Measurements from ENCODE around the gene PFKP.

DNA sequence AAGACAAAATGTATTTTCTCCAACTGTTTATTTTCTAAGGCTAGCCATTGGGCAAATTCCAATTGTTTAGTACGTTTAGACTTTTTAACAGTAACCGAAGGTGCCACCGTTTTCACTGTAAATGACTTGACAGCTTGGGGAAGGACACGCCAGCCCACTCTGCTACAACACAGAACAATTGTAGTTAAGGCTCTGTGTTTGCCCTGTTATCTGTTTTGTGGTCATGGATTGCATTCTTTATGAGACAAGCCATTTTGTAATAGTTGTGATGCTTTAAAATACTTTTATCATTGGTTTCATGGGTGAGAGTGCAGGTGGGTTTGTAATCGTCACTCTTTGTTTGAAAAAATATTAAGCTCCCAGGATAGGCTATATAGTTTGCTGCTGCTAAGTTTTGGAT lies 111.8 kb downstream of the PFKP start:
- TF ChIP-seq, protein P1, sequence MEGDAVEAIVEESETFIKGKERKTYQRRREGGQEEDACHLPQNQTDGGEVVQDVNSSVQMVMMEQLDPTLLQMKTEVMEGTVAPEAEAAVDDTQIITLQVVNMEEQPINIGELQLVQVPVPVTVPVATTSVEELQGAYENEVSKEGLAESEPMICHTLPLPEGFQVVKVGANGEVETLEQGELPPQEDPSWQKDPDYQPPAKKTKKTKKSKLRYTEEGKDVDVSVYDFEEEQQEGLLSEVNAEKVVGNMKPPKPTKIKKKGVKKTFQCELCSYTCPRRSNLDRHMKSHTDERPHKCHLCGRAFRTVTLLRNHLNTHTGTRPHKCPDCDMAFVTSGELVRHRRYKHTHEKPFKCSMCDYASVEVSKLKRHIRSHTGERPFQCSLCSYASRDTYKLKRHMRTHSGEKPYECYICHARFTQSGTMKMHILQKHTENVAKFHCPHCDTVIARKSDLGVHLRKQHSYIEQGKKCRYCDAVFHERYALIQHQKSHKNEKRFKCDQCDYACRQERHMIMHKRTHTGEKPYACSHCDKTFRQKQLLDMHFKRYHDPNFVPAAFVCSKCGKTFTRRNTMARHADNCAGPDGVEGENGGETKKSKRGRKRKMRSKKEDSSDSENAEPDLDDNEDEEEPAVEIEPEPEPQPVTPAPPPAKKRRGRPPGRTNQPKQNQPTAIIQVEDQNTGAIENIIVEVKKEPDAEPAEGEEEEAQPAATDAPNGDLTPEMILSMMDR (IDR thresholded peaks at IDR 0.05): no peak
- no peak for TF ChIP-seq ZFX (IDR thresholded peaks at IDR 0.05; ENCODE audit: borderline replicate concordance)
